HuH-7 (cell line): ENCODE data around the gene FBRS.
"Not testable (repeated sequence)": the region's sequence is repeated elsewhere in the genome, so short reads cannot be mapped to it uniquely, and the experiment has no call there.

Experiments used
- DNase-seq: peaks from one replicate; pipeline ENCODE4 v3.0.0; 2011; ENCODE audit warnings: low spot score

FBRS gene

DNA sequence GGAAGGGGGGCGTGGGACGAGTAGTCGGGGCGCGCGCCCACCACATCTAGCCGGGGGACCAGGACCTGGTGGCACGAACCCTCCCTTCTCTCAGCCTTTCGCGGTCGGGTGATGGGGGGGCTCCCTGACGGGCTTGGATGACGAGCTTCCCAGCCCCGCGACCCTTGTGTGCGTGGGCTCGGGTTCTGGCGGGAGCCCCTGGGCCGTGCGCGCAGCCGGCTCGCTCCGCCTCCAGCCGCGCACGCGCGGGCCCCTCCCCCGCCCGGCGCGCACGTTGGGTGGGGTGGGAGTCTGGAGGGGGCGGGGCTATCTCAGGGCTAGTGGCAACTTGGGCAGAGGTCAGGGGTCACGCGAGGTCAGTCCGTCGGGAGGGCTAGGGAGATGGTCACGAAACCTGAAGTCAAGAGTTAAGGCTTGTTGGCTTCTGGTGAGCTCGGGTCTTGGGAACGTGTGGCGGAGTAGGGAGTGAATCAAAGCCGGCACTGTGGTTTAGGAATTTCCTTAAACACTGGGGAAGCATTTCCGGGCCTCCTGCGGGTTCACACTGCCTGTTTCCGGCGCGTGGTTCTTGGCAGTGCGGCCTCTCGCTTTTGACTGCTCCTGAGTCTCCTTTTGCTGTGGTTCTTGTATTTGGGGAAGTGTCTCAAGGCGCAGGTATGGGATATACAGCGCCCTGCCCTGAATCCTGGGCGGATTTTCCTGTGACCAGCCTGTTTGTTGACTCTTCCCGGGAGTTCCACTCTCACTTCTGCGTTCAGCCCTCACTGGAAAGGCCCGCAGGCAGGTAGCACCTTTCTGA lies 40.8 kb downstream of the FBRS start, which contains the start of gene SRCAP:
Gene SRCAP (plus strand): TSS at position 356 of the 799 bp plus-strand sequence. CDS start 1,654 bp downstream, outside the sequence.
- peak; percentile 89 for DNase-seq

DNA sequence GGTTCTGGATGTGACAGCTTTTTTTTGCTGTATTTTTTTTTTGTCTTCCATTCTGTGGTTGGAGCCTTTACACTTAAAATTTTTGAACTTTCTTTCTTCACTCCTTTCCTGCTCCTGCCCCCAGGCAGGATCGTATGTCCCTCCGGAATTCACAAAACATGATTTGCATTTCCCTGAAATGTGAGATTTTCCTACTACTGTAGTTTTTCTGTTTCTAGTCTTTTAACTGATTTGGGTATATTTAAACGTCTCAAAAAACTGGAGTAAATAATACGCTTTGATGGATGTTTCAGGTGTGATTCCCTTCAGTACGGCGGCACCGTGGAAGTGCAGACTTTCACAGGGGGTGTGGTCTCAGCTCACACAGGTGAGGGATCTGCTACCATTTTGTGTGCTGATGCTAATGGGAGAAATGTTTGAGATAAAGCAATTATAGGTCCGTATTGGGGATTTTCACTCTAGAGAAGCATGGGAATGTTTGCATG lies 41.4 kb downstream of the FBRS start:
- DNase-seq, result no peak

- no peak for DNase-seq
These were observed 42.3 kb downstream of the FBRS start for GRCh38 chr16:30700491-30700890.

DNA sequence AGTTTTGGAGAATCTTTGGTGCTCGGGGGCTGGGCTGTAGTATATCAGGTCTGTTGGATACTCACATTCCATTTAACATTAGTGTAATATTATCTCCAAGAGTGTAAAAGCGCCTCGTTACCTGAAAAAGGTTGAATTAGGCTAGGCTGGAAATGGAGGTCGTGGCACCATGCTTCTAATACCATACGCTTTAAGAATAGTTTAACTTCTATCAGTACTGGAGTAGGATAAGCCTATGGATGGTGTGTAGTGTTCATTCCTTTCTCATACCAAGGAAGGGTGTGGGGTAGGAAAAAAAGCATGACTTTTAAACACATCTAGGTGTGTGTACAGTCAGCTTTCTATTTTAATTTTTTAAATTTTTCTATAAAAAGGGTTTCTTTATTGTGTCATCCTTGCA lies 42.7 kb downstream of the FBRS start:
- no peak for DNase-seq

DNA sequence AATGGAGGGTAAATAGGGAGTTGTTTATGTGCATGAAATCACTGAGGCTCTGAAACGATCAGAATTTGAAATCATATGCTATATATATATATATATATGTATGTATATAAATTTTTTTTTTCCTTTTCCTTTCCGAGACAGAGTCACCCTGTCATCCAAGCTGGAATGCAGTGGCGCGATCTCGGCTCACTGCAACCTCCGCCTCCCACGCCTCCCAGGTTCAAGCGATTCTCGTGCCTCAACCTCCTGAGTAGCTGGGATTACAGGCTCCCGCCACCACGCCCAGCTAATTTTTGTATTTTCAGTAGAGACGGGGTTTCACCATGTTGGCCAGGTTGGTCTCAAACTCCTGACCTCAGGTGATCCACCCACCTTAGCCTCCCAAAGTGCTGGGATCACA lies 44.8 kb downstream of the FBRS start:
- DNase-seq, result not testable (repeated sequence)

- no peak for DNase-seq
These were observed 45.7 kb downstream of the FBRS start for GRCh38 chr16:30703971-30704370.

GRCh38 chr16:30706046-30706445 lies 47.8 kb downstream of the FBRS start:
- no peak for DNase-seq

DNA sequence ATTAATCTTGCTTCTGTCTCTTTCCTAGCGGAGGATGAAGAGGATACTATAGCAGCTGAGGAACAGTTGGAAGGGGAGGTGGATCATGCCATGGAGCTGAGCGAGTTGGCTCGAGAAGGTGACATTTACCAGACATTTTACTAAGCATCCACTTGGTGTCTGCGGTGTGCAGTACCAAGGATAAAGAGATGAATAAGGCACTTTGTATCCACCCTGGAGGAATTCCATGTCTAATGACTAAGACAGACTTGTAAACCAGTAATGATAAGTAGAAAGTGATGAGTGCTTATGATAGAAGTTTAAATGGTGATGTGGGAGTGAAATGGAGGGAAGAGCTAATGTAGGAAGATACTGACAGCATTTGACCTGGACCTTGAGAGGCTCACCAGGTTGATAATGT lies 52.7 kb downstream of the FBRS start:
- DNase-seq, result no peak

GRCh38 chr16:30711712-30712111 lies 53.5 kb downstream of the FBRS start:
- no peak for DNase-seq

DNA sequence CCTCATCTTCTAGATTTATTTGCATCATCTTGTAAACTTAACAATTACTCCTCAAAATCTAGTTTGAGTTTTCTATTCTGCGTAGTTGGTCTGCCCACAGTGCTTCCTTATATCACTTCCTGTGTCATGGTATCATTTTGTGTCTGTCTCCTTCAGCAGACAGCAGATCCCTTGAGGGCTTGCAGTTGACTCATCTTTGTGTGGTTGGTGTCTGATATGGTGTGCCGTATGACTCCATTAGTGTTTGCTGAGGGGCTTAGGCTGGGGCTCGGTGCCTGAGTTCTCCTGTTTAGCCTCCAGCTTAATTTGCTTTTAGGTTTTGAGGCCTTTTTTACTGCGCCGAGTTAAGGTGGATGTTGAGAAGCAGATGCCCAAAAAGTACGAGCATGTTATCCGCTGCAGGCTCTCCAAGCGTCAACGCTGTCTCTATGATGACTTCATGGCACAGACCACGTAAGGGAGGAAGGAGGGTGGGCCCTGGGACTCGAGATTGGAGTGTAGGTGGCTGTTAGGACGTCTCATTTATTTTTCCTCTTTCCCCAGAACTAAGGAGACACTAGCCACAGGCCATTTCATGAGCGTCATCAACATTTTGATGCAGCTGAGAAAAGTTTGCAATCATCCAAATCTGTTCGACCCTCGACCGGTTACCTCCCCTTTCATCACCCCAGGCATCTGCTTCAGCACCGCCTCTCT lies 57.7 kb downstream of the FBRS start:
- no peak for DNase-seq

GRCh38 chr16:30720086-30720485 lies 61.9 kb downstream of the FBRS start:
- no peak for DNase-seq
